ENCODE results near the gene IL9.

DNA sequence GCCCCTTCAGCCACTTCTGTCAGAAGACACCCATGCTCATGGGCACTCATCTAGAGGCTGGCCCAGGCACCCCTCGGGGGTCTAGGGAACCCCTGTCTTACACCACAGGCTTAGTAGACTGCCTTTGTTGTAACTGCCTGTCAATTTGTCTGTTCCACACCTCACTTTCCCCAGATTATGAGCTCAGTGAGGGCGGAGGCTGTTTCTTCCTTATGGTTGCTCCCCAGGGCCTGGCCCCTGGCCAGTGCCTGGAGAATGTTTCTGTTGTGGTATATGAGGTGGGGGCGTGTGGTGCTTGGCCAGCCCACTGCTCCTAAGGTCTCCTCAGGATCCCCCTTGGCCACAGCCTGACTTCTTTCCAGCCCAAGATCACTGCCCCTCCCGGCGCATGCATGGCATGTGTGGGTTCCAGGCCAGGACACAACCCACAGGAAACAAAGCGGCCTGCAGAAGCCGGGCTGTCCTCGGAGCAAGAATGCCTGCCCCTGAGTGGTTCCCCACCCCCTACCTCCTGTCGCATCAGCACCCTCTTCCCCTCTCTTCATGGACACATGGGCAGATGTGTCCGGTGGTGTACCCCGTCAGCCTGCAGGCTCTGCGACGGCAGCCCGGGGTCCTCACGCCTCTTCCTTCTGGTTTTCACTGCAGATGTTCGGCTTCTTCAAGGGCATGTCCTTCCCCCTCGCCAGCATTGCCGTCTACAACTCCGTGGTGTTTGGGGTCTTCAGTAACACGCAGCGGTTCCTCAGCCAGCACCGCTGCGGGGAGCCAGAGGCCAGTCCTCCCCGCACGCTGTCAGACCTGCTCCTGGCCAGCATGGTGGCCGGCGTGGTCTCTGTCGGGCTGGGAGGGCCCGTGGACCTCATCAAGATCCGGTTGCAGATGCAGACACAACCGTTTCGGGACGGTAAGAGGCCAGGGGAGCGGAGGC is 43.5 kb downstream of the IL9 start:
- TF ChIP-seq, protein P1, sequence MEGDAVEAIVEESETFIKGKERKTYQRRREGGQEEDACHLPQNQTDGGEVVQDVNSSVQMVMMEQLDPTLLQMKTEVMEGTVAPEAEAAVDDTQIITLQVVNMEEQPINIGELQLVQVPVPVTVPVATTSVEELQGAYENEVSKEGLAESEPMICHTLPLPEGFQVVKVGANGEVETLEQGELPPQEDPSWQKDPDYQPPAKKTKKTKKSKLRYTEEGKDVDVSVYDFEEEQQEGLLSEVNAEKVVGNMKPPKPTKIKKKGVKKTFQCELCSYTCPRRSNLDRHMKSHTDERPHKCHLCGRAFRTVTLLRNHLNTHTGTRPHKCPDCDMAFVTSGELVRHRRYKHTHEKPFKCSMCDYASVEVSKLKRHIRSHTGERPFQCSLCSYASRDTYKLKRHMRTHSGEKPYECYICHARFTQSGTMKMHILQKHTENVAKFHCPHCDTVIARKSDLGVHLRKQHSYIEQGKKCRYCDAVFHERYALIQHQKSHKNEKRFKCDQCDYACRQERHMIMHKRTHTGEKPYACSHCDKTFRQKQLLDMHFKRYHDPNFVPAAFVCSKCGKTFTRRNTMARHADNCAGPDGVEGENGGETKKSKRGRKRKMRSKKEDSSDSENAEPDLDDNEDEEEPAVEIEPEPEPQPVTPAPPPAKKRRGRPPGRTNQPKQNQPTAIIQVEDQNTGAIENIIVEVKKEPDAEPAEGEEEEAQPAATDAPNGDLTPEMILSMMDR (IDR thresholded peaks at IDR 0.05; ENCODE audit: insufficient read depth, low read length, poor library complexity, severe bottlenecking), result no peak
- TF ChIP-seq EZH2phosphoT487 (conservative IDR thresholded peaks at IDR 0.05; ENCODE audit: low read length), result no peak
